NCI-H2227 (cell line): ENCODE measurements around the gene EFNA2.

ENCODE experiments used
- DNase-seq: peaks from one replicate; lab custom pipeline; 2025; ENCODE audit not compliant: unreplicated experiment; lab: John Stamatoyannopoulos, UW

EFNA2 gene

DNA sequence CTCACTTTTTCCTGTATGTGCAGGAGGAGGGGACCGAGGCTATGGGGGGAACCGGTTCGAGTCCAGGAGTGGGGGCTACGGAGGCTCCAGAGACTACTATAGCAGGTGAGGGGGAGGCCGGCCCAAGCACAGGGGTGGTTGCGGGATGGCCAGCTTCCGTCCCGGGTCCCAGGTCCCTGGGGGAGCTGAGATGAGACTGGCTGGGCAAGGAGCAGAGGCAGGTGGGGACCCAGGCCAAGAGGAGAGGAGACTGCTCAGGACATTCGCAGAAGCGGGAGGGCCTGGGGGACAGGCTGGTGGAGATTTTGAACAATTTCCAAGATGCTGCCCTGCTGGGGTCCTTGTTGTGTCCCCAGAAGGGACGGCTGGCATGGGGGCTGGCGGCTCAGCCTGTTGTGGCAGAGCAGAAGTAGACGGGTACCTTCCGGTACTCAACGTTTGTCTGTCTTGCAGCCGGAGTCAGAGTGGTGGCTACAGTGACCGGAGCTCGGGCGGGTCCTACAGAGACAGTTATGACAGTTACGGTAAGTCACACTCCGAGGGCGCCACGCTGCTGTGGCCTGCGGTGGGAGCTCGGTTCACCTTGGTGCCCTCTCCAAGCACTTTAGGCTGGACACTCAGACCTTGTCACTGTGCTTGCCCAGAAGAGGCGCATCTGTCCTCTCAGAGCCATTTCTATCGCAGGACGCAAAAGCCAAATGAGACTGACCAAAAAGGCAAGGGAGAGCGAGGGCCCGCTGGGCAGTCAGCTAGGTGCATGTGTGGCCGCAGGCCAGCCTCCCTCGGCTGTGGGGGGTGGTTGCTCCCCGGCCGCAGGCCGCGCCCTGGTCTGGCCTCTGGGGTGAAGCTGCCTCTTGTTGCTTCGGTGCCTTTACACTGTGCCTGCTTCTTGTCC, 13.9 kb upstream of the EFNA2 start:
- DNase-seq, result no peak

DNA sequence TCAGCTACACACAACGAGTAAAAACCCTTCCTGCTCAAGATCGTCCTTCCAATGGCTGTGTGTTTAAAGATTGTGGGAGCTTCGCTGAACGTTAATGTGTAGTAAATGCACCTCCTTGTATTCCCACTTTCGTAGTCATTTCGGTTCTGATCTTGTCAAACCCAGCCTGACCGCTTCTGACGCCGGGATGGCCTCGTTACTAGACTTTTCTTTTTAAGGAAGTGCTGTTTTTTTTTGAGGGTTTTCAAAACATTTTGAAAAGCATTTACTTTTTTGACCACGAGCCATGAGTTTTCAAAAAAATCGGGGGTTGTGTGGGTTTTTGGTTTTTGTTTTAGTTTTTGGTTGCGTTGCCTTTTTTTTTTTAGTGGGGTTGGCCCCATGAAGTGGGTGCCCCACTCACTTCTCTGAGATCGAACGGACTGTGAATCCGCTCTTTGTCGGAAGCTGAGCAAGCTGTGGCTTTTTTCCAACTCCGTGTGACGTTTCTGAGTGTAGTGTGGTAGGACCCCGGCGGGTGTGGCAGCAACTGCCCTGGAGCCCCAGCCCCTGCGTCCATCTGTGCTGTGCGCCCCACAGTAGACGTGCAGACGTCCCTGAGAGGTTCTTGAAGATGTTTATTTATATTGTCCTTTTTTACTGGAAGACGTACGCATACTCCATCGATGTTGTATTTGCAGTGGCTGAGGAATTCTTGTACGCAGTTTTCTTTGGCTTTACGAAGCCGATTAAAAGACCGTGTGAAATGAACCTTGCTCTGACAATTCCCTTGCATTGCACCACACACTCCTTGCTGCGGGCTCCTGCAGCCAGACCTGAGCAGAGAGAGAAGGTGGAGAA, 13.0 kb upstream of the EFNA2 start:
- DNase-seq, result no peak

GRCh38 chr19:1273263-1274041, 12.2 kb upstream of the EFNA2 start:
- DNase-seq, result no peak

- no peak for DNase-seq
Observed at GRCh38 chr19:1274081-1274851, 11.4 kb upstream of the EFNA2 start.

GRCh38 chr19:1274852-1275259, 10.8 kb upstream of the EFNA2 start:
- DNase-seq, result no peak

DNA sequence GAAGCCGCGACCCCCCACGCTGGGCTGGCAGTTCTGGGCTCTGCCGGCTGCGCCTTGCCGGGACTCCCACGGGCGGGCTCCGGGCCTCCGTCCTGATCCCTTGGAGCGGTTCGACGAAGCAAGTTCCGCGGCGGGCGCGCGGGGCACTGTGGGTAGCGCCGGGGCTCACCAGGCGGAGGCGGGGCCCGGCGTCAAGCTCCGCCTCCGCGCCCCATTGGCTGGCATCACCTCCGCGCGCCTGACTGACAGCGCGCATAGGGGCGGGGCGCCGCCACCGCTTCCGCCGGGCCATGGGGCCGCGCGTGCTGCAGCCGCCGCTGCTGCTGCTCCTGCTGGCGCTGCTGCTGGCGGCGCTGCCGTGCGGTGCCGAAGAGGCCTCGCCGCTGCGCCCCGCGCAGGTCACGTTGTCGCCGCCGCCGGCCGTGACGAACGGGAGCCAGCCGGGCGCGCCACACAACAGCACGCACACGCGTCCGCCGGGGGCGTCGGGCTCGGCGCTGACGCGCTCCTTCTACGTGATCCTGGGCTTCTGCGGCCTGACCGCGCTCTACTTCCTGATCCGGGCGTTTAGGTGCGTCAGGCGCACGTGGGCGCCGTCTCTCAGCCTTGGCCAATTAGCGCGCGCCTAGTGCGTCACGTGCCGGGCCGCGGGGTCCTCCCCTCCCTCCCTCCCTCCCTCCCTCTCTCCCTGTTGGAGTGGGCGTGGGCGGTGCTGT, 10.3 kb upstream of the EFNA2 start, which contains the start of gene FAM174C:
Gene FAM174C, plus strand, starts transcription at position 271 of the 716 bp plus-strand sequence. Its CDS starts 20 bp downstream, at position 291.
- DNase-seq, result peak; percentile 96

GRCh38 chr19:1275976-1276627, 9.6 kb upstream of the EFNA2 start:
- no peak for DNase-seq

DNA sequence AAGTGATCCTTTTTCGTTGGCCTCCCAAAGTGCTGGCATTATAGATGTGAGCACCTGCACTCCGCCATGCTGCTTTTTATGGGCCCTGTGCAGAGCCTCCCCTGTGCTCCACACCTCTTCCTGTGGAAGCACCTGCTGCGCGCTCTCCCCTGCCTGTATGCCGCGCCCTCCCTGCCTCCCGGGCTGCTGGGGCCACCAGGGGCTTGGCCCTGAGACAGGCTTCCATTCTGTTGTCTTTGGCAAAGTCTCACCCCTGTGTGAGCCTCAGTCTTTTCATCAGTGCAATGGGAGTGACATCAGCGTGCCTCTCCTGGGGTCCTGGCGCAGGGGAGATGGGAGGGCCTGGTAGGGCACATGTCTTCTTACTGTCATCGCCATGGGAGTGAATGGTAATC, 9.0 kb upstream of the EFNA2 start:
- DNase-seq, result no peak

DNA sequence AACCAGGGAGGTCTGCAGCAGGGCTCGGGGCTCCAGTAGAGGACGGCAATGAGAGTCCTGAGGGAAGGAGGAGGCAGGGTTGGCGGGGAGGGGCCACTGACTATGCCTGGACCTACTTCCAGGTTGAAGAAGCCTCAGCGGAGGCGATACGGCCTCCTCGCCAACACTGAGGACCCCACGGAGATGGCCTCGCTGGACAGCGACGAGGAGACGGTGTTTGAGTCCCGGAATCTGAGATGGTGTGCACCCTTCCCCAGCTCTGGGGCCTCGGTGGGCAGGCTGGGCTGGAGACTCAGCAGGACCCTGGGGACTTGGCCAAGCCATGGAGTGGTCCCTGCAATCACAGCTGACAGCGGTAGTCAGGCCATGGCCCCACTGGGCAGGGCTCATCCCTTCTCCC, 8.6 kb upstream of the EFNA2 start:
- no peak for DNase-seq

GRCh38 chr19:1278074-1278473, 7.6 kb upstream of the EFNA2 start:
- no peak for DNase-seq

GRCh38 chr19:1278713-1279660, 6.7 kb upstream of the EFNA2 start:
- DNase-seq, result no peak

DNA sequence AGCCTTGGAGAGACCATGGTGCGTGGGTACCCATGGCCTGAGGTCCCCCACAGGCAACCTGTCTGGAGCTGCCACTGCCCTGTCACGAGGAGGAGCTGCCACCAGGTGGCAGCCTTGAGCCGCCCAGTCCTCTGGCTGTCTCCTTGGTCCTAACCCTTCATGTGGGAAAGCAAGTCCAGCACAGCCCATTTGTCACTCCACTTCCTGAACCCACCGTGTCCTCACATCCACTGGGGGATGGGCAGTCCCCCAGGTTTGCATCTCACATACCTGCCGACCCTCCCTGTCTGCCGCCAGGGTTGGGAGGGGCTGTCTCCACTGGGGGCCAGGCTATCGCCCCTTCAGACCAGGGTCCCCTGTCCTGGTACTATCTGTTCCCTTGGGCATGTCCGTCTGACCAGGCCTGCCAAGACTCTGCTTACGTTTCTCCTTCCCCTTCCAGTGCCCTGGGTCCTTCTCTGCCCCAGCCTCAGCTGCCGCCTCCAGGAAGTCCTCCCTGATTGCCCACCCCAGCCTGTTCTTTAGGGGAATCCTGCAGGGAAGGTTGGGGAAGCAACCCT, 5.8 kb upstream of the EFNA2 start:
- DNase-seq, result peak; percentile 84

- DNase-seq, result no peak
Observed at GRCh38 chr19:1280636-1281568, 4.8 kb upstream of the EFNA2 start.

GRCh38 chr19:1281569-1282287, 3.9 kb upstream of the EFNA2 start:
- DNase-seq, result no peak

- DNase-seq, result no peak
Observed at GRCh38 chr19:1282588-1283206, 3.0 kb upstream of the EFNA2 start.
